IPS DF 4.7 (cell line): ENCODE results near the gene CDHR1.

Experiments used
- DNase-seq: peaks from one replicate; pipeline ENCODE4 v3.0.0-alpha.2; 2013; ENCODE audit warnings: low spot score; ENCODE audit errors: extremely low read depth

The CDHR1 gene

DNA sequence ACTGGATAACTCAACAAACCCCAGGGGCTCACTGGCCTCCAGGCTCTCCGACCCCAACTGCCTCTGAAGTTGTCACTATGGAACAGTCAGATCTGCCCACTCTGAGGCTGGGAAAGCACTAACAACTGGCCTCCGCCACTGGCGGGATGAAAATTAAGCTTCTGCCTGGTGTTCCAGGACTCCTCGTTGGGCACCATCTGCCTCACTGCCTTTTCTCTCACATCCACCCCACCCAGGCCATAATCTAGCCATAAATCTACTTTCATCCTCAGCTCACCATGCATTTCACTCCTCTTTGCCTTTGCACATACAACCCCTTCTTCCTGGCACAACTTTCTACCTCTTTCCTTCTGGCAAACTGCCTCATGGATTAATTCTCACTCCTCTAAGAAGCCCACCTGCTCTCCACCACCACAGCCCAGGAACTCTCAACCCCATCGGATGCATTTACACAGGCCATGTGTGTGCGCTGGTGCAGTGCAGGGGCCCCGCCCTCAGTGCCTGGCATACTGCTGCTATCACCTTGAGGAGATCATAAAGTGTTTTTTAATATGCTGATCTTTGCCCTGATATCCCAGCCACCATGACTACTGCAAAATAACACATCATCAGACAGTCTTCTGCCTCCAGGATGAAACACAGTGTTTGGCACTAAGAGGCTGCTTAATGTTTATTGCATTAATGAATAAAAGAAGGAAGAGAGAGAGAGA lies 4.0 kb downstream of the CDHR1 start:
- no peak for DNase-seq

DNA sequence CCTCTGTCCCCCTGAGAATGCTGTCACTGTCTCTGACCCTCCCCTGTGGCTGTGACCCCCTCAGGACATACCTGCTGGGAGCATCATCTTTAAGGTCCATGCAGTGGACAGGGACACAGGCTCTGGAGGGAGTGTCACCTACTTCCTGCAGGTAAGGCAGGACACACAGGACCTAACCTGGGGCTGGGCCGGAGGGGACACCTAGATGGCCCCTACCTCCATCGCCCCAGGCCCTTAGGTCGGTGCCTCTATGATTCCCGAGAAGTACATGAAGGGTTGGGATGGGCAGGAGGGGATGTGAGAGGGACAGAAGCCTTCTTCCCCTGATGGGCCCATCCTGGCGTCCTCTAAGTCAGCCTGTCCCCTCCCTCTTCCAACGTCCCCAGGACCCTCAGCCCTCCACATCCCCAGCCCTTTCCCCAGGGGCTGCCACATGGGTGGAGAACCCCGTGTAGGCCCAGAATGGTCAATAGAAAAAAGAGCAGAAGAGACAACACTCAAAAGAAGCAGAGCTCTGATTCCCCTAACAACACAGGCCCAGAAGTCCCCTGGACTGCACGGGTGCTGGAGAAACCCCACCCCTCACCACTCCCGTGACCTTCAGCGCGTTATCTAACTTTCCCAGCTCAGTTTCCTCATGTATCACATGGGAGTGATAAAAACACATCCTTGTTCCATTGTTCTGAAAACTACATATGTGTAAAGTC lies 6.4 kb downstream of the CDHR1 start:
- DNase-seq, result no peak

DNA sequence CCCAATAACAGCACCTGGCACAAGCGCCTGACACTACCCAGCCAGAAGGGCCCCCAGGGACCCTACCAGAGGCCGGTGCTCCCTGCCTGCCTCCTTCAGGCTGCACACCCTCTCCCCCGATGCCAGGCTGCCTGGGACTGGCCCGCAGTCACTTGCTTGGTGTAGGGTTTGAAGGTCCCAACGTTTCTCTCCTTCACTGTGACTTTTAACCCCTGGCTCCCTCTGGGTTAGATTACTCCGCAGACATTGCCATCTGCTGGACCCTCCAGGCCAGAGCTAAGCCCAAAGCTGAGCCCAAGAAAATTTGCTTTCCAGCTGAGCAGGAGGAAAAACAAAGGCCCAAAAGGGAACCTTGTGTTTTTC lies 6.9 kb downstream of the CDHR1 start:
- DNase-seq, result no peak

DNA sequence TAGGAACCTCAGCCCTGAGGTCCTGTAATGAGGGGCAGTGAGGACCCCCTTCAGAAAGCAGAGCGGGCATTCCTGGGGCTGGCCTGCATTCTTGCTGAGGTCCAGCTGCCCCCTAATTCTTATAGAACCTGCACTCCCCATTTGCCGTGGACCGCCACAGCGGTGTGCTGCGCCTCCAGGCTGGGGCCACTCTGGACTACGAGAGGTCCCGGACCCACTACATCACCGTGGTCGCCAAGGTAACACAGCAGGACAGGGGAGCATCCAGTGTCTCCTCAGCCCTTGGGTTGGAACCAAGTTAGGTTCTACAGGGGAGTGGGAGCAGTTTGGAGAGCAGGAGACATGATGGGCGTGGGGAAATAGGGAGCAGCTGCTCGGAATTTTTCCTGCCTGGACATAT lies 7.3 kb downstream of the CDHR1 start:
- no peak for DNase-seq

DNA sequence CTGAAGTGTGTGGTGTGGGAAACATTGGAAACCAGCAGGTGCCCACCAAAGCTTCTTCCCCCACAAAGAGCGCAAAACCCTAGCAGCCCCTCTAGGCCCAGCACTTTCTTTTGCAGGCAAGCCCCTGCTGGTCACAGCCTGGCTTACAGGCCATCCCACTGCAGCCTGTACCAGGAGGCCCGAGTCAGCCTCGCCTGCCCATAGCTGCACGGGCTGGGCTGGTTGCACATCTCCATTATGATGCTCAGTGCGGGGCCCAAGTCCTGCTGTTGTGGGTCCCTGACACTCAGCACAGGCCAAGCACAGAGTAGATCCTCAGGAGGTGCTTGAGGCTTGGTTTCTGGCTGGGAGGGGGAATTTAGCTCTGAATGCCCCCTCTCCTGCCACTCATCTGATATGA lies 8.0 kb downstream of the CDHR1 start:
- no peak for DNase-seq

DNA sequence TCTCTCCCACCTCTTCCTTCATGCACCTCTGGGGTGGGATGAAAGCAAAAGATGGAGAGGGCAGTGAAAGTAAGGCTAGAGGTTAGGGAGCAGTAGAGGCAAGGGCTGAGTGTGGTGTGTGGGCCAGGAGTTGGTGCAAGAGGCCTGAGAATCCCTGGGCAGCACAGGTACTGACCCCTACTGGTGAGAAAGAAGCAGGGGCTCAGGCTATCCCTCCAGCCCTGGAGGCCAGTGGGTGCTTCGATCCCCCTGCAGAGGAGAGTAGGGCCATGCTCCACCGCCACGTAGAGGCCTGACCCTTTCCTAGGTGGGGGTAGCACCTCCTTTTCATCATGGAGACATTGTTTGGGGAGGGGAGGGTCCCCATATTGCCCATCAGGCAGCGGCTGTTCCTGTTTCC lies 9.8 kb downstream of the CDHR1 start:
- DNase-seq, result no peak

DNA sequence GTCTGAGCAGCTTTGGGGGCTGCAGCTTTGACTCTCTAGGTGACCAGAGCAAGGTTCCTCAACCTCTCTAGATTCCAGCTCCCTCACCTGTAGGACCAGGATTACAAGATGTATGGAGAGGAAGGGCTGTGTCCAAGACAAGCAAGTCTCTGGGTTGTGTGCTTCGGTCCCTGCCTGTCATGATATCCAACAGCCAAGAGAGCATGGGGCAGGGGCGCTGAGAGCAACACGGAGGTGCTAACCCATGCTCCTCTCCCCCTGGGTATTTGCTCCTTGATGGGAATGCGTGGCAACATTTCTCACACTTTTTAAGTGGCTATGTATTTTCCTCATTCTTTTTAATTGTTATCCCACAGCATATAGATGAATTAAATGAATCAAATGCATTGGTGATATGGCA lies 10.3 kb downstream of the CDHR1 start:
- no peak for DNase-seq

DNA sequence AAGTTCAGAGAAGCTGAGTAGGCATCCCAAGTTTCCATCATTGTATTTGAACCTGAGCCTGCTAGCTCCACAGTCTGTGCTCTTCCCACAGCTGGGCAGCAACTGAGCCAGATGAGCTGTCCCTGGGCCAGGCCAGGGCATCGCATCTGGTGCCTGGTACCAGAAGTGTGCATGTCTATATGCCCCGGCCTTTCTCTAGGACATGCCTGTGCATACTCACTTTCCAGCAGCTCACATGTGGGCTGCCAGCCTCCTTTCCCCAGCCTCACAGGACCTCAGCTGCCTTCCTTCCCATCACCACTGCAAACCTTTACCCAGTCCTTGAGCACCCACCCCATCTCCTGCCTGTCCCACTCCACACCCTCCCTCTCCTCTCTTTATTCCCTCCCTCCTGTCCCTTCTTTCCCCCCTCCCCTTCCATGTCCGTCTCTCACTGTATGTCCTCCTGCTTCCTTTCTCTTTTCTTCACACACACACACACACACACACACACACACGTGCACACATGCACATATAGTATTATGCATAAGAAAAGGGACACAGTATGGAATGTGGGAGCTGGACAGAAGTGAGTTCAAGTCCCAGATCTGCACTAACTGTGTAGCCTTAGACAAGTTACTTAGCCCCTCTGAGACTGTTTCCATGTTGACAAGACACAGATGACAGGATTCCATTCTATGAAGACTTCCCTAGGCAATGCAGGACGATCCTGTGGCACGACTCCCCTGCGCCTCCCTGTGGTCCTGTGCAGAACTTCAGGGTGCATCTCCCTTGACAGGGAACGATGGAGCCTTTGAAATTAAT lies 10.9 kb downstream of the CDHR1 start:
- DNase-seq, result peak; percentile 38

DNA sequence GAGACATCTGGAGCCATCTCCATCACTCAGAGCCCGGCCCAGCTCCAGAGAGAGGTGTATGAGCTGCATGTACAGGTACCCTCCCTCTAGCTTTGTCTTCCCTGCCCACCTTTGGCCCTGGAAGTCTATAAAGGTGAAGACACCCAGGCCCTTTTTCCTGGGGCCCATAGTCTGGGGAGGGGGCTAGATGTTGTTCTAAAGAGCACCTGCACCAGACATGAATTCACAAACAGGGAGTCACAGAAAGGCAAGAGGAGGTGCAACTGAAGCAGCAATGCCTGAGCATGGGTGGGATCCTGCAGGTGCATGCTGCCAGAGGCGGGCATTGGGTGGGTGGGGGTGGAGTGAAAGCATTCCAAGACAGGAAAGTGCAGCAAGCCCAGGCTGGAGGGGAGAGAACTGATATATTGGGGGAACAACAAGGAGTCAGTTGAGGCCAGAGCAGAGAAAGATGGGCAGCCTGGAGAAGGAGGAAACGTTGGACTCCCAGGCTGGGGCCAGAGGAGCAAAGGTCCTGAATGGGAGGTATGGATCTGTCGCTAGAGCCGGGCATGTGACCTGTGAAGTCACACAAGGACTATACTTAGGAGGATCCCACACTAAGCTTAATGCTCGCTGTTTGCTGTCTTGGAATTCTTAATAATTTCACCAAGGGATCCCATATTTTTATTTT lies 11.7 kb downstream of the CDHR1 start:
- no peak for DNase-seq

DNA sequence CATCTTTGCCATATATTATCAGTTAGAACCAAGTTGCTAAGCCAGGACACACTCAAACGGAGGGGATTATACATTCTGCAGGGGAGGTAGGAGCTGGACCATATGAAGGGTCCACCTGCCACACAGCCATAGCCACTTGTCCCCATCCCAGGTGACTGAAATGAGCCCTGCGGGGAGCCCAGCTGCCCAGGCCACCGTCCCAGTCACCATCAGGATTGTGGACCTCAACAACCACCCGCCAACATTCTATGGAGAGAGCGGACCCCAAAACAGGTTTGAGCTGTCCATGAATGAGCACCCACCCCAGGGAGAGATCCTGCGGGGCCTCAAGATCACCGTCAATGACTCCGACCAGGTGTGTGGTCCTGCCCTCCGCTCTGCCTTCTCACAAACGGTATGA lies 13.7 kb downstream of the CDHR1 start:
- no peak for DNase-seq

DNA sequence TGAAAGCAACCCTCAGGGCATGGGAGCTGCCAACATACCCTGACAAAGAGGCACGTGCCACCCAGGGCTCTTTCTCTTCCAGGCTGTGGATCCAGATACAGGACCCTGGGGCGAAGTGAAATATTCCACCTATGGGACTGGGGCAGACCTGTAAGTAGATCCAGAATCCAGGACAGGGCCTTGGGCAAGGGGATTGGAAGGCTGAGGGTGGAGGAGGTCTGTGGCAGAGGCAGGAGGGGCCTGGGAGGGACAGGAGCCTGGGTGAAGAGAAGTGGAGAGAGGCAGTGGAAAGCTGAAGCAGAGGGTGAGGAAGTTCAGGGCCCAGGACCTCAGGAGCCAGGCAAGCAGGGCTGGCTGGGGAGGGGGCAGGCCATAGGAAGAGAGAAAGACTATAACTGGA lies 17.2 kb downstream of the CDHR1 start:
- no peak for DNase-seq

DNA sequence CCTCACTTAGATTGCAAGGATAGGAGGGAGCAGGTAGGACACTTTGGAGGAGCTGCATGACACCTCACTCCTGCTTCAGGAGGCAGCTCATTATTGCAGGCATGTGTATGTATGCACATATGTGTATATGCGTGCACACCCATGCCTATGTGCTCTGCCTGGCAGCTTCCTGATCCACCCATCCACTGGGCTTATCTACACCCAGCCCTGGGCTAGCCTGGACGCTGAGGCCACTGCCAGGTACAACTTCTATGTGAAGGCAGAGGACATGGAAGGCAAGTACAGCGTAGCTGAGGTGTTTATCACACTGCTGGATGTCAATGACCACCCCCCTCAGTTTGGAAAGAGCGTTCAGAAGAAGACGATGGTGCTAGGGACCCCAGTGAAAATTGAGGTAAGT lies 17.7 kb downstream of the CDHR1 start:
- DNase-seq, result no peak

DNA sequence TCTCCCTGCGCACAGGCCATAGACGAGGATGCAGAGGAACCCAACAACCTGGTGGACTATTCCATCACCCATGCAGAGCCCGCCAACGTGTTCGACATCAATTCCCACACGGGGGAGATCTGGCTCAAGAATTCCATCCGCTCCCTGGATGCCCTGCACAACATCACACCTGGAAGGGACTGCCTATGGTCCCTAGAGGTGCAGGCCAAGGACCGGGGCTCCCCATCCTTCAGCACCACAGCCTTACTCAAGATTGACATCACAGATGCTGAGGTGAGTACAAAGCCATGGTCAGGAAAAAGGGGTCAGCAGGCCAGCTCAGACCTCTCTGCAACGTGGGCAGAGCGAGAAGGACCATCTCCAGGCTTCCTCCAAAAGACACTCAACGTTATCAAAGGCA lies 18.7 kb downstream of the CDHR1 start:
- no peak for DNase-seq

DNA sequence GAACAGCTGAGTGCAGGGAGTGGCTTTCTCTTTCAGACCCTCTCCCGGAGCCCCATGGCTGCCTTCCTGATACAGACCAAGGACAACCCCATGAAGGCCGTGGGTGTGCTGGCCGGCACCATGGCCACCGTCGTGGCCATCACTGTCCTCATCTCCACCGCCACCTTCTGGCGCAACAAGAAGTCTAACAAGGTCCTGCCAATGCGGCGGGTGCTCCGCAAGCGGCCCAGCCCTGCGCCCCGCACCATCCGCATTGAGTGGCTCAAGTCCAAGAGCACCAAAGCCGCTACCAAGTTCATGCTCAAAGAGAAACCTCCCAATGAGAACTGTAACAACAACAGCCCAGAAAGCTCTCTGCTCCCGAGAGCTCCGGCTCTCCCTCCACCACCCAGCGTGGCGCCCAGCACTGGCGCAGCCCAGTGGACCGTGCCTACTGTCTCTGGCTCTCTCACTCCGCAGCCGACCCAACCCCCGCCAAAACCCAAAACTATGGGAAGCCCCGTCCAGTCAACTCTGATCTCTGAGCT lies 19.8 kb downstream of the CDHR1 start:
- no peak for DNase-seq

DNA sequence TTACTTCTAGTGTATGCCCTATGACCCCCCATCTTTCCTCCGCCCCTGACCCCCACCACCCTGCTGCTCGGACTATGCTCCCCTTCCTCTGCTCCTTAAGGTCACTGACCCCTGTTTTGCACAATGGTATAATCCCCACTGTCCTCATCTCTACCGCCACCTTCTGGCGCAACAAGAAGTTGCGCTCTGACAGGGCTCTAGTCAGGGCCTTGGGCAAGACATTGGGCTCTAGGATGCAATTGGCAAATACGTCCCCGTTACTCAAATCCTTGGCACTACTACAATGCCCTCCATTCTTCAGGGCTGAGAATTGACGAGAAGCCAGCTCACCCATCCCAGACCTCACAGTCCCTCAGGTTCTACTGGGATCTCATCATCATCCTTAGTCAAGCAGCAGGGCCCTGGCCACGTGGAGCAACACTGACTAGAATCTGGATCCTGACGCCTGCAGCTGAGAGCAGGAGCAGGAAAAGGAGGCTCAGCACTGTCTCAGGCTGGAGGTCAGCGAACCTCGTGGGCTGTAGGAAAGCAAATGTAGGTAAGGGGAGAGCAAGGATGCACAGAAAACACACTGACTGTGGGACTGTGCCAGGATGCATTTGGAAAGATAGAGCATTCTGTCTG lies 20.4 kb downstream of the CDHR1 start:
- DNase-seq, result no peak

DNA sequence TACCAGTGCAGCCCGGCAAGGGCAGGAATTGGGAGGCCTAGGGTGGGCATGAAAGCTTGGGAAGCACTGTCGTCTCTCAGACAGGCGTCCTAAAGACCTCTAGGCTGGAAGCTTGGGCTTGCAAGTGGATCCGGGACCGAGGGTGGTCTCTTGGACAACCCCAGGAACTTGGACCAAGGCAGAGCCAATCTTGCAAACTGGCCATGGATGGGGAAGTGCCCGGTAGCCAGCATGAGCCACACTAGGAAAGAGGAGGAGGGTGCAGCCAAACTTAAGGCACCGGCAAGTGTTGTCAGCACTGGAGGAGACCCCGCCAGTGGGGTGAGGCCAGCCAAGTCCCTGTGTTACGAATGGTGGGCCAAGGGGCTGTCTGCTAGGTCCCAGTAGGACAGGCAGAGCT lies 22.5 kb downstream of the CDHR1 start:
- DNase-seq, result no peak

DNA sequence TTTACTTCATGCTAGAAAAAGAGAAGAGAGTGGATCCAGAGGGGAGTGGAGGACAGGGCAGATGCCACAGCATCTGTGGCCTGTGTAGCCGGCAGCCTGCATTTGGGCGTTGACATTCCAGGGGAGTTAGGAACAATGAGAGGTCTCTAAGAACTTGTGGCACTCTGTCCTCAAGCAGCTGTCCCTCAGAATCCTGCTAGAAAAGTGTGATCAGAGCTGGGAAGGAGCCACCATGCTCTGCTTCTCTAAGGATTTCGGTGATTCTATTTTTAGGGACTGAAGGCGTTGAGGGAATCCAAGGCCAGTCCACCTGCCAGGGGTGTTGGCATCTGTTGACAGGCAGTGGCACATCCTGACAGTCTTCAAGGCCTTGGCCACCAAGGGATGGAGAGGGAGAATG lies 23.4 kb downstream of the CDHR1 start:
- no peak for DNase-seq

DNA sequence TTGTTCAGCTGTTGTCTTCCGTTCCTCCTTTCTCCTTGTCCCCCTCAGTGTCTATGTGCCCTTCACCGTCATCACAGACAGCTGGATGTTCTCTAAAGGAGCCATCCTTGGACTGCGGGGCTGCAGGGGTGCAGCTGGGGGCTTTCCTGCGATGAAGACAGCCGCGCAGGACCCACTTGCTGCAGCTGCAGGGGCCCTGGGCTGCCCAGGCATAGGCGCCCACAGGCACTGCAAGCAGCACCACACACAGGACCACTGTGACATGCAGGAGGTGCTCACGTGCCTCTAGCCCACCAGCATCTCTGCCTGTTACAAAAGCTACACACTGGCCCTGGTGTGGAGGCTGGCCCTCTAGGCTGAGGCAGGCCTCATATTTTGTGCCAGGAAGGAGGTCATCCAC lies 27.6 kb downstream of the CDHR1 start:
- no peak for DNase-seq

DNA sequence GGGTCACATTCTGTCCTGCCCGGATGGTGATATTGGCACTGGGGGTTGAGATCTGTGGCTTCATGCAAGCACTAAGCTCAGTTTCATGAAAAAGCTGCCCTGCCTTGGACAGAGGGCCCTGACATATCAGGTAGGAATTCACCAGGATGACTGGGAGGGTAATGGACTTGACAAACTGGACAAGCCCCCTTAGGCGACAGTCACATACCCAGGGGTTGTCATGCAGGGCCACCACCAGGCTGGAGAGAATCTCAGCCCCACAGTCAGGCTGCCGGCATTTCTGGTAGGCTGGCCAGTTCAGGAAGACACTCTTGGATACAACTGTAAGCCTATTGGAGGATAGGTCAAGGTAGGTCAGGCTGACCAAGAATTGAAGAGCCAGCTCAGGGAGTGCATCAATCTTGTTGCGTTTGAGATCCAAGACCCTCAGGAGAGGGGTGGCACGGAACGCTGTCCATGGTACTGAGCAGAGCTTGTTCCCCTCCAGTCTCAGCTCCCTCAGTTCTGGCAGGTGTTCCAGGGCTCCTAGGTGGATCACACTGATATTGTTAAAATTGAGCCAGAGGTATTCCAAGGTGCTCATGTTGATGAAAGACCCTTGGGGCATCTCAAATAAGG lies 30.2 kb downstream of the CDHR1 start:
- no peak for DNase-seq

DNA sequence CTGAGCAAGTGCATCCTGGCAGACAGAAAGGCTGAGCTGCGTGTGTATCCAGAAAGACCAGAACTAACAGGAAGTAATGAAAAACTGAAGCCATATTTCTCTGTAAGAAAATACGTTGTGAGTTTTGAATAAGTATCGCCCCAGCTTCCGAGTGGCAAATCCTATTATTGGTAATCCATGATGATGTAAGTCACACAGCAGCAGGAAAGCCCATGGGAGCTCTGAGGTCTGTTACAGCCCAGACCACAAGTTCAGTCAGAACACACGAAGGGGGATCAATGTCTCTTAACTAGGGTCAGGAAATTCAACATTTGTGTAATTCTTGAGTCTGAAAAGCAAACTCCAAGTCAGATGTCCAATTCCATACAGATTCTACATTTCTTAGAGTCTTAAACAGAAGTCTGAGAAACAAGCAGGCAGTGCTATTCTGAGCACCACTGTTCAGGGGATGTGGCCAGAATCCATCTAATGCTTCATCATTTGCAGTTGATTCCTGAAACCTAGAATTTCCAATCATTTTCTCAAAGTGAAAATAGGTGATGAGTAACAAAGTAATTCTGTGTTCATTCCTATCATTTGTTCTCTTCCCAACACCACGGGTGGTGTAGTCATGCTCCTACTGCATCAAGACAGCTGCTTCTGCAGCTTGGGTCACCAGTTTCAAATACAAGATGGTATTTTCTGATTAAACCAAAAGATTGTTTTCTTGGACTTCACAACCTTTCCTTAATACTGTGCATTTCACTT lies 31.3 kb downstream of the CDHR1 start, which contains the start of gene LRIT2:
Gene LRIT2, minus strand, starts transcription at position 118 of the 747 bp plus-strand sequence. Its CDS starts 24 bp downstream, at position 94.
- no peak for DNase-seq
